ENCODE data around the gene ZNF136.

ZNF136 gene

DNA sequence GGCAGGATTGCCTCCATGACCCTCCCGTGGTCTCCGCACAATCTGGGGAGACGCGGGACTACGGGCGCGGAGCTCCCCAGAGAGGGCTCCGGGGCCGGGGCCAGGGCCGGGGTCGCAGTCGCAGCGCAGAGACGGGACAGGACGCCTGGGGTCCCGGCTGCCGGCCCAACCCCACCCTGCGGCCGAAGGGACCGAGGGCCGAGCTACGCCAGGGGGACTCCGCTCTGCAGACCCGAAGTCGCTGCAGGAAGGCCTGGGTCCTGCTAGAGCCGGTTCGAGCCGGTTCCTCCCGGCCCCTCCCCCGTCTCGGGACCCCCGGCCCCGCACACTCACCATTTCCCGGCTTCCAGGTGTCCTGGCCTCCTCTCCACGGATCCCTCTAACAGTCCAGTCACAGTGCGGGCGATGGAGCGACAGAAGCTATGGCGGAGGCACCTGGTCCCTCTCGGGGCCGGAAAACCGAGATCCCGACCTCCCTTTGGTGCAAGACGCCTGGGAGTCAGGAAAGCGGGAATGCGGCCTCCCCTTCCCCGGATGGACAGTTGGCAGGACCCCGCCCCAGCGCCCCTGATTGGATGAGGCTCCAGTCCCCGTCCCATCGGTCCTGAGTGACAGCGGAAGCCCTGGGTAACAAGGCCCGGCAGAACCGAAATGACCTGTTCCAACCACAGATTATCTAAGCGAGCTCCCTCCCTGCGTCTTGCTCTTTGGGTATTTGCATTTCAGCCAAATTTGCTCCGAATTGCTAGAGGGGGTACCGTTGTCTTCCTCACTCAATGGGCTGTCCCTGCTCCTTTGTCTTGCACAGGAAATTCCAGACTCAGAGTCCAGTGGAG is 6.5 kb upstream of the ZNF136 start, which contains the start of gene ZNF625:
ZNF625 (minus strand) TSS at position 512 of the 836 bp plus-strand sequence; CDS start at position 336, 176 bp downstream.
- Mint-ChIP-seq H3K36me3 (ENCODE audit: low read depth) (peaks cover 5% of the 10 kb centered on the region), H3K27ac (peak within 1 kb of the TSS; percentile 39), H3K4me3 (peak within 1 kb of the TSS; percentile 84), H3K27me3 (peaks cover 4% of the 10 kb centered on the region), H3K9me3 (no peaks in the 10 kb centered on the region), H3K4me1 (peaks cover 12% of the 10 kb centered on the region)
- DNase-seq (peak; percentile 60), ATAC-seq (peak; percentile 91)

DNA sequence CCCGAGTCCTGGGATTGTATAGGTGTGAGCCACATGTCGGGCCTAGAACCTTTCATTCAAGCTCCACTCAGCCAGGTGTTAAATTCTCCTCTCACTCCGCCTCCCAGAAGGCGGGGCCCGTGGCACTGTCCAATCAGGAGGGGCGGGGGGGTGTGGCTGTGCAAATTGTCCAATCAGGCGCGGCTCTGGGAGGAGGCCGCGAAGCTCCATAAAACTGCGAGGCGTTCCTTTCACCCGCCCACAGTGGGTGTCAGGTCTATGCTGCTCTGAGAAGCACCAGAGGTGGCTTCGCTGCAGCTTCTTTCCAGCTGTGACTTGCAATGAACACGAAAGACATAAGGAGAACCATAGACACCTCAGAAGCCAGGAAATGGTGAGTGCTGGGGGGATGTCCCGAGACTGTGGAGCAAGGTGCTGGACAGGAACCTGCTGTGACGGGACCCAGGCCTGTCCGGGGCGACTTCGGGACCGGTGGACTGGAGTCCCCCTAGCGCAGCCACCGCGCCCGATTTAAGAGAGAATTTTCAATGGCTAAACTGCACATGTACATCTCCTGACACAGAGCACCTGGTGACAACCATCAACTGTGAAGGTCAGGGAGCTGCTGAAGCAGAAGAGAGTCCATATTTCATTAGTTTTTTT is 3.0 kb upstream of the ZNF136 start:
- DNase-seq, result peak; percentile 25
- Mint-ChIP-seq H3K27me3 (peaks cover 4% of the 10 kb centered on the region), H3K4me3 (no peak overlapping the region), H3K27ac (no peak overlapping the region), H3K4me1 (peaks cover 34% of the 10 kb centered on the region), H3K36me3 (ENCODE audit: low read depth) (peaks cover 13% of the 10 kb centered on the region), H3K9me3 (no peaks in the 10 kb centered on the region)
- ATAC-seq, result no peak

DNA sequence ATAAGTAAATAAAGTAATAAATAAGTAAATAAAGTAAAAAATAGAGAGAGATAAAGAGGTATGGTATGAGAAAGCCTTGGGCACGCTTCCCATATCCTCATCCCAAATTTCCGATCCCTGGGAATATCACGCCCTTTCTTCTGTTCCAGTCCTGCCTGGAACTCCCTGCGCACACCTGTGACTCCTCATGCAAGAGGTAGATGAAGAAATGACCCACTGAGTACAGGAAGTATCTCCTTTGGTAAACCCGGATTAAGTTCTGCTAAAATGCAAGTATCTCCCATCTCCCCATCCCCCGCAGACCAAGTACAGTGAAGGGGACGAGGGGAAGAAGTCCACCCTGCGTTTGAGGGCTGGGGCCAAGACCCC is 399 bp upstream of the ZNF136 start:
- DNase-seq (no peak), ATAC-seq (no peak)
- H3K9me3 Mint-ChIP-seq, result no peaks in the 10 kb centered on the region
- peaks cover 16% of the 10 kb centered on the region for H3K36me3 Mint-ChIP-seq (ENCODE audit: low read depth)
- peaks cover 46% of the 10 kb centered on the region for H3K4me1 Mint-ChIP-seq
- H3K27me3 Mint-ChIP-seq, result no peaks in the 10 kb centered on the region
- peak overlapping the region; percentile 100 for H3K4me3 Mint-ChIP-seq
- peak overlapping the region; percentile 98 for H3K27ac Mint-ChIP-seq

DNA sequence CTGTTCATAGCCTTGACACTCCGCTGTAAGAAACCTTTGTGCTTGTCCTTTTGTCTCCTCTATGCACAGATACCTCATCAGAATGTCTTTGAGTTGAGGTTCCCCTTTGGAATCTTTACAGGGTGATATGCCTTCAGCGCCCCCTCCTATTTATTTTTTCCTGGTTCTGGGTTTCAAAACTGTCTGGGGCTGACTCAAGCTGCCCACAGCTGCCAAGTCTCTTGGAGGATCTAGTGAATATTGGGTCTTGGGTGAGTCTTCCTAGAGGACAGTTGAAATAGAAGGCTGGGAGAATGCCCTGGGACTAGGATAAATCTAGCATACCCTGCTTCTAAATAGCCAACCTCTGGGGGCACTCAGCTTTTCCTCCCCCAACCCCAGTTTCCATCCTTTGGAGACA is 930 bp downstream of the ZNF136 start:
- peak overlapping the region; percentile 100 for H3K4me3 Mint-ChIP-seq
- no peaks in the 10 kb centered on the region for H3K27me3 Mint-ChIP-seq
- peaks cover 49% of the 10 kb centered on the region for H3K4me1 Mint-ChIP-seq
- peaks cover 18% of the 10 kb centered on the region for H3K36me3 Mint-ChIP-seq (ENCODE audit: low read depth)
- DNase-seq (no peak), ATAC-seq (no peak)
- peak overlapping the region; percentile 99 for H3K27ac Mint-ChIP-seq
- H3K9me3 Mint-ChIP-seq, result no peaks in the 10 kb centered on the region

DNA sequence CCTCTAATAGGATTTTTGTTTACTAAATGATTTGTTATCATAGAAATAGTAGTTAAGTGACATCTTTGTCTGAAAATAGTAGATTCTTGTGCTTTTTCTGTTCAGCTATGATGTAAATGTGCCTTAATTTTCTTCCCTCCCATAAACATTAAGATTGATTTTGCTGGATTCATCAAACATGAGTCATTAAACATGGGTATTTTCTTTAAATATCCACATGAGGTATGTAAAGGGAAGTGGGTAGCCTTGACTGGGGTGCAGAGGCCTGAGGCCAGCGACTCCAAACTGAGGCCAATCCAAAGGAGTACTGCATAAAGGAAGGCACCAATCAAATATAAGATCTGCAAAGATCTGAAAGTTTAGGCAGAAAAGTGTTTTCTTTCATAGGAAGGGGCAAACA is 3.7 kb downstream of the ZNF136 start:
- H3K27me3 Mint-ChIP-seq, result no peaks in the 10 kb centered on the region
- H3K36me3 Mint-ChIP-seq (ENCODE audit: low read depth), result peaks cover 30% of the 10 kb centered on the region
- no peak overlapping the region for H3K4me3 Mint-ChIP-seq
- DNase-seq (no peak), ATAC-seq (no peak)
- H3K4me1 Mint-ChIP-seq, result peaks cover 53% of the 10 kb centered on the region
- no peaks in the 10 kb centered on the region for H3K9me3 Mint-ChIP-seq
- H3K27ac Mint-ChIP-seq, result peak overlapping the region; percentile 9

DNA sequence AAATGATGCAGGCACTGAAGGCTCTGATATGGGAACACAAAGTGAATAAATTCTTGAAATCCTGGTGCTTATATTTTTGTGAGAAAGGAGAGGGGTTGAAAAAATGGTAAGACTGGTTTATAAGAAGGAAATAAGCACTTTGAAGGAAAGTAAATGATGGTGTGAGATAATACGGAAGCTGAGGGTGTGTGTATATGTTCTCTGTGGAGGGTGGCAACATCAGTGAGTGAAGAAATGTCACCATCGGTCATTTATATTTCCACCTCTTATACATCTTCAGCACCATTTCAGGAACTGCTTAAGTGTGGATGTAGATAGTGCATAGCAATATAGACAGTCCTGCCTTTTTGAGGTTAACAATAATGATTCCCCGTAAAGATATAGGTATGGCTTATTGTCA is 17.5 kb downstream of the ZNF136 start:
- Mint-ChIP-seq H3K9me3 (peaks cover 28% of the 10 kb centered on the region), H3K36me3 (ENCODE audit: low read depth) (peaks cover 87% of the 10 kb centered on the region), H3K27me3 (no peaks in the 10 kb centered on the region), H3K4me3 (no peak overlapping the region), H3K27ac (no peak overlapping the region), H3K4me1 (peaks cover 10% of the 10 kb centered on the region)
- no peak for ATAC-seq
- no peak for DNase-seq

DNA sequence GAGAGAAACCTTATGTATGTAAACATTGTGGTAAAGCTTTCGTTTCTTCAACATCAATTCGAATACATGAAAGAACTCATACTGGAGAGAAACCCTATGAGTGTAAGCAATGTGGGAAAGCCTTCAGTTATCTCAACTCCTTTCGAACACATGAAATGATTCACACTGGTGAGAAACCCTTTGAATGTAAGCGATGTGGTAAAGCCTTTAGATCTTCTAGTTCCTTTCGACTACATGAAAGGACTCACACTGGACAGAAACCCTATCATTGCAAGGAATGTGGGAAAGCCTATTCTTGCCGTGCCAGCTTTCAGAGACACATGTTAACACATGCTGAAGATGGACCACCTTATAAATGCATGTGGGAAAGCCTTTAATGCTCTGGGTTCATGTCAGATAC is 24.7 kb downstream of the ZNF136 start:
- H3K4me3 Mint-ChIP-seq, result no peak overlapping the region
- H3K36me3 Mint-ChIP-seq (ENCODE audit: low read depth), result peaks cover 94% of the 10 kb centered on the region
- H3K4me1 Mint-ChIP-seq, result peaks cover 3% of the 10 kb centered on the region
- no peak overlapping the region for H3K27ac Mint-ChIP-seq
- no peaks in the 10 kb centered on the region for H3K27me3 Mint-ChIP-seq
- no peak for DNase-seq
- no peak for ATAC-seq
- H3K9me3 Mint-ChIP-seq, result peaks cover 72% of the 10 kb centered on the region

DNA sequence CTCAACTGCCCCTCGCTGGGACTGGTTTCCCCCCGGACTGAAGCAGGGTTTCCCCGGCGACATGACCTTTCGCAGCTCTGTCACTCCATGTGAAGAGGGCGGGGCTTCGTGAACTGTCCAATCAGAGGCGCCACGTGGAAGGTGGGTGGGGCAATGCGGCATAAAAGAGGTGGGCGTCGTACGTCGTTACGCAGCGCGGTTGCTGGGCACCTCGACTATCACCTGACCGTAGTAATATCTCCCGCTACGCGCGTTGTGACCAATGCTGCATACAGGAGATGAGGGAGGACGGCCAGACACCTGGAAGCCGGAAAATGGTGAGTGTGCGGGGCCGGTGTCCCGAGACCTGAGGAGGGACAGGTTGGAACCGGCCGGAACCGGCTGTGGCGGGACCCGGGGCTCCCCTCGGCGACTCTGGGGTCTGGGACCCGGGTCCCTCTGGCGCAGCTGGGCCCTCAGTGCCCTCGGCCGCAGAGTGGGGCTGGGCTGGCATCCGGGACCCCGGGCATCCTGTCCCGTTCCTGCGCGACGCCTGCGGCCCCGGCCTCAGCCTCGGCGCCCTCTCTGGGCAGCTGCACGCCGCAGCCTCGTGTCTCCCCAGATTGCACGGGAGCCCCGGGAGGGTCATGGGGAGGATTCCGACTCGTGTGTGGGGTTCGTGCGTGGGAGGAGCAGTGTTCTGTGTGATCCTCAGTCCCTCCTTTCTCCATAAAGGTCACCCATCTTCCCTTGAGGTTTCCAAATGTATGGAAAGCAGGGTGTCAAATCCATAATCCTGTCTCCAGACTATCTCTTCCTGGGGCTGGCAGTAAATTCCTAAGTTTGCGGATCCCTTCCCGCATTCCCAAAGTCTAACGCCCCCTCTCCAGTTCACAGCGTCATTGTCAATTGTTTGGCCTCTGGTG is 32.2 kb downstream of the ZNF136 start:
- peak; percentile 86 for ATAC-seq
- DNase-seq, result peak; percentile 81
- H3K27ac Mint-ChIP-seq, result peak overlapping the region; percentile 78
- H3K4me1 Mint-ChIP-seq, result peaks cover 28% of the 10 kb centered on the region
- H3K36me3 Mint-ChIP-seq (ENCODE audit: low read depth), result peaks cover 63% of the 10 kb centered on the region
- peaks cover 39% of the 10 kb centered on the region for H3K9me3 Mint-ChIP-seq
- peak overlapping the region; percentile 80 for H3K4me3 Mint-ChIP-seq
- peaks cover 5% of the 10 kb centered on the region for H3K27me3 Mint-ChIP-seq

DNA sequence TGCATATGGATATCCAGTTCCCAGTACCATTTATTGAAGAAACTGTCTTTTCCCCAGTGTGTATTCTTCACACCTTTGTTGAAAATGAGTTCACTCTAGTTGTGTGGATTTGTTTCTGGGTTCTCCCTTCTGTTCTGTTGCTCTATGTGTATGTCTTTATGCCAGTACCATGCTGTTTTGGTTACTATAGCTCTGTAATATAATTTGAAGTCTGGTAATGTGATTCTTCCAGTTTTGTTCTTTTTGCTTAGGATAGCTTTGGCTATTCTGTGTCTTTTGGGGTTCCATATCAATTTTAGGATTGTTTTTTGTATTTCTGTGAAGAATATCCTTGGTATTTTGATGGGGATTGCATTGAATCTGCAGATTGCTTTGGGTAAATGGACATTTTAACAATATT is 35.2 kb downstream of the ZNF136 start:
- Mint-ChIP-seq H3K4me3 (no peak overlapping the region), H3K9me3 (peaks cover 25% of the 10 kb centered on the region), H3K36me3 (ENCODE audit: low read depth) (peaks cover 37% of the 10 kb centered on the region), H3K27me3 (peaks cover 5% of the 10 kb centered on the region), H3K27ac (no peak overlapping the region), H3K4me1 (peaks cover 34% of the 10 kb centered on the region)
- ATAC-seq (no peak), DNase-seq (no peak)

DNA sequence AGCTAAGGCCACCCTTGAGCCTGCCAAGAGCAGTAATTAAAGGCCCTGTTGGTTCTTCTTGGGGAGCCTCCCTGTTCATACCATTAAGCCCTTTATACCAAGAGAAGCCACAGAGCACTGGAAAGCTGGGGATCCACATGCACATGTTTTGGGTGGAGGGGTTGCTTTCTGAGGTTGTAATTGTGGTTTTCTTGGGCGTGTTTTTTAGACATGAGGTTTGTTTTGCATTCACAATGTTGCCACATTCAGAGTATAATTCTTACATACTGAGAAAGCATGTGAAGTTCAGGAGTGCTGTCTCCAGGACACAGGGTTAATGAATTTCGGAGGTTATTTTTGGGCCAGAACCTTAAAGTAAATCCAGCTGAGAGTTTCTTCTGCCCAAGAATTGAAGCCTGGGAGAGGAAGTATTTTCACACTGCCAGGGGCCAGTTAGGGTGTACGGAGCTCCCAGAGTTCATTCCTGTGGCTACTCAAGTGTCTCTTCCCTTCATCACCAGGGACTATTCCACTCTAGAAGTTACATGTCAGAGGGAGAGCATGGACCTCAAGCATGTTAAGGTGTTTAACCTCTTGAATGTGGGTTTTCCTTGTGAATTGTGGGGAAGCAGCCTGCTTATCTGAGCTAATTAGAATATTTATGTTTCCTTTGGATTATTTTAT is 37.0 kb downstream of the ZNF136 start:
- Mint-ChIP-seq H3K9me3 (peaks cover 25% of the 10 kb centered on the region), H3K36me3 (ENCODE audit: low read depth) (peaks cover 28% of the 10 kb centered on the region), H3K27ac (no peak overlapping the region), H3K4me1 (peaks cover 25% of the 10 kb centered on the region), H3K4me3 (no peak overlapping the region), H3K27me3 (peaks cover 5% of the 10 kb centered on the region)
- ATAC-seq (no peak), DNase-seq (no peak)

DNA sequence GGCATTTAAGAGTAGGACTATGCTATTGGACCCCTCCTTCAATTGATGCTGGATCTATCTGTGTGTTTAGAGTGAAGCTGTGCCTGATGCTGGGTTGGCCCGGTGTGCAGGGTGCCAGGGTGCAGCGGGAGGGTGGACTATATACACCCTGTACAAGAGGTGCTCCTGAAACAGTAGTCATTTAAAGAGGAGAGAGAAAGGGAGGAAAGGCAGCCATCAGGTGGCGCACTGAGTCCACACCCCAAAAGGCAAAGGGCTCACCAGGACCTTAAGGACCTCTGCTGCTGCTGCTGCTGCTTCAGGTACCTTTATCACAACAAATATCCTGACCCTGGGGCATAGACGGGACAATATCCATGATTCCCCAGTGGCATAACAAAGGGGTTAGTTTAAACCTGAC is 39.4 kb downstream of the ZNF136 start:
- H3K36me3 Mint-ChIP-seq (ENCODE audit: low read depth), result peaks cover 26% of the 10 kb centered on the region
- no peaks in the 10 kb centered on the region for H3K27me3 Mint-ChIP-seq
- no peak overlapping the region for H3K4me3 Mint-ChIP-seq
- peaks cover 16% of the 10 kb centered on the region for H3K4me1 Mint-ChIP-seq
- peaks cover 32% of the 10 kb centered on the region for H3K9me3 Mint-ChIP-seq
- peak; percentile 78 for ATAC-seq
- no peak overlapping the region for H3K27ac Mint-ChIP-seq
- DNase-seq, result peak; percentile 59

DNA sequence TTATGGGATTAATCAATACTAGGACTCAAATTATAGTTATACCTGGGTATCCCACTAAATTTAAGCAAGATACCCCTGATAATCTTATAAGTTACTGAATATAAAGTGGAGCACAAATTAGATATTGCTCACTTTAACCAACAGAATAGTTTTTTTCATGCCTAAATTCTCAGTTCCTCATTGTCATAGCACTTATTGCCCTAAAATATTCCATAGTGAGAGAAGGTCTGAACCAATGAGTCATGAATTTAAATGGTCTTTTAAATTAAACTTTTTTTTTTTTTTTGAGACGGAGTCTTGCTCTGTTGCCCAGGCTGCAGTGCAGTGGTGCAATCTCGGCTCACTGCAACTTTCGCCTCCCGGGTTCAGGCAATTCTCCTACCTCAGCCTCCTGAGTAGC is 42.4 kb downstream of the ZNF136 start:
- H3K9me3 Mint-ChIP-seq, result peaks cover 42% of the 10 kb centered on the region
- no peak overlapping the region for H3K27ac Mint-ChIP-seq
- peaks cover 7% of the 10 kb centered on the region for H3K4me1 Mint-ChIP-seq
- no peak for ATAC-seq
- no peak for DNase-seq
- H3K36me3 Mint-ChIP-seq (ENCODE audit: low read depth), result peaks cover 41% of the 10 kb centered on the region
- H3K27me3 Mint-ChIP-seq, result no peaks in the 10 kb centered on the region
- H3K4me3 Mint-ChIP-seq, result no peak overlapping the region

DNA sequence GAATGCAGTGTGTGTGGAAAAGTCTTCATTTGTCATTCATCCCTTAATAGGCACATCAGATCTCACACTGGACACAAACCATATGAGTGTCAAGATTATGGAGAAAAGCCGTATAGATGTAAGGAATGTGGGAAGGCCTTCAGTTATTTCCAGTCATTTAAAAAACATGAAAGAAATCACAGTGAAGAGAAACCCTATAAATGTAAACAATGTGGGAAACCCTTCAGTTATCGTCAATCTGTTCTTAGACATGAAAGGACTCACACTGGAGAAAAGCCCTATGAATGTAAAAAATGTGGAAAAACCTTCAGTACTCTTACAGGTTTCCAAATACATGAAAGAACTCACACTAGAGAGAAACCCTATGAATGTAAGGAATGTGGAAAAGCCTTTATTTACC is 45.3 kb downstream of the ZNF136 start:
- H3K27me3 Mint-ChIP-seq, result no peaks in the 10 kb centered on the region
- H3K9me3 Mint-ChIP-seq, result peaks cover 55% of the 10 kb centered on the region
- peaks cover 55% of the 10 kb centered on the region for H3K36me3 Mint-ChIP-seq (ENCODE audit: low read depth)
- no peak overlapping the region for H3K4me3 Mint-ChIP-seq
- H3K4me1 Mint-ChIP-seq, result no peaks in the 10 kb centered on the region
- H3K27ac Mint-ChIP-seq, result no peak overlapping the region
- no peak for DNase-seq
- ATAC-seq, result no peak

DNA sequence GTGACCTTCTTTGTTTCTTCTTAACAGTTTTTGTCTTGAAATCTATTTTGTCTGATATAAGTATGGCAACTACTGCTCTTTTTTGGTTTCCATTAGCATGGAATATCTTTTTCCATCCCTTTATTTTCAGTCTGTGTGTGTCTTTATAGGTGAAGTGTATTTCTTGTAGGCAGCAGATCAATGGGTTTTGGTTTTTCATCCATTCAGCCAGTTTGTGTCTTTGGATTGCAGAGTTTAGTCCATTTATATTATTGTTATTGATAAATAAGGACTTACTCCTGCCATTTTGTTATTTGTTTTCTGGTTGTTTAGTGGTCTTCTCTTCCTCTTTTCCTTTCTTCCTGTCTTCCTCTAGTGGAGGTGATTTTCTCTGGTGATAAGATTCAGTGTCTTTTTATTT is 54.4 kb downstream of the ZNF136 start:
- no peaks in the 10 kb centered on the region for H3K27me3 Mint-ChIP-seq
- ATAC-seq, result no peak
- no peak overlapping the region for H3K4me3 Mint-ChIP-seq
- DNase-seq, result no peak
- peaks cover 49% of the 10 kb centered on the region for H3K36me3 Mint-ChIP-seq (ENCODE audit: low read depth)
- H3K9me3 Mint-ChIP-seq, result peaks cover 55% of the 10 kb centered on the region
- H3K27ac Mint-ChIP-seq, result no peak overlapping the region
- H3K4me1 Mint-ChIP-seq, result no peaks in the 10 kb centered on the region

Measured in activated naive CD8-positive, alpha-beta T cell treated with anti-CD3 and anti-CD28 coated beads, Interleukin-2, amount 50 U/mL, for 24 hours (primary cell).